Activated CD4-positive, alpha-beta T cell treated with anti-CD3 and anti-CD28 coated beads for 36 hours (primary cell): ENCODE data around the gene CLCN1. TPM values are rescaled to one million over a fixed set of nuclear protein-coding genes. Genes with fewer than 3 reads are reported as not detected.

Experiments used
- ATAC-seq: fragments of 200-7000 bp; cut with Tn5 transposase; one replicate; pipeline ENCODE4 v1.10.0; 2021; ENCODE audit warnings: mild to moderate bottlenecking, moderate library complexity
- CTCF ChIA-PET: fragments of 350-600 bp; sonication (Branson Sonifier 250); formaldehyde crosslinking; loops from one replicate; lab custom pipeline; 2021; ENCODE audit warnings: antibody characterized with exemption; lab: Charles Lee
- POLR2A ChIA-PET: fragments of 350-600 bp; sonication (Branson Sonifier 250); formaldehyde crosslinking; loops from one replicate; lab custom pipeline; 2021; ENCODE audit warnings: antibody characterized with exemption, inconsistent platforms; lab: Charles Lee
- DNase-seq: peaks from one replicate; pipeline ENCODE4 v3.0.0-alpha.2; 2020
- H3K27ac Mint-ChIP-seq: one replicate; pipeline ENCODE4 v1.8.0; 2021; ENCODE audit warnings: mixed read lengths
- H3K27me3 Mint-ChIP-seq: one replicate; pipeline ENCODE4 v1.8.0; 2021; ENCODE audit warnings: mixed read lengths
- H3K36me3 Mint-ChIP-seq: one replicate; pipeline ENCODE4 v1.8.0; 2021; ENCODE audit warnings: low read depth, mixed read lengths
- H3K4me1 Mint-ChIP-seq: one replicate; pipeline ENCODE4 v1.8.0; 2021; ENCODE audit warnings: mixed read lengths
- H3K4me3 Mint-ChIP-seq: one replicate; pipeline ENCODE4 v1.8.0; 2021; ENCODE audit warnings: mild to moderate bottlenecking, moderate library complexity, mixed read lengths
- H3K9me3 Mint-ChIP-seq: one replicate; pipeline ENCODE4 v1.8.0; 2021; ENCODE audit warnings: low read depth, mixed read lengths
- intact Hi-C, 2 experiments: fragments of 100-400 bp; cut with DNase I in 1 of 2; cut with micrococcal nuclease in 1 of 2; formaldehyde crosslinking; loops; one replicate each; pipeline versions ENCODE4 v1.14.2 to v1.15.1; 2022 to 2024; cut with DNase I, micrococcal nuclease
- total RNA-seq, 2 experiments: library from RNA; stranded (reverse); gene quantifications; one replicate each; pipeline ENCODE4 v1.2.3, GENCODE V29; 2021

Gene CLCN1
- total RNA-seq, 2 experiments from 2014 or later = 0.07 to 0.09 TPM

DNA sequence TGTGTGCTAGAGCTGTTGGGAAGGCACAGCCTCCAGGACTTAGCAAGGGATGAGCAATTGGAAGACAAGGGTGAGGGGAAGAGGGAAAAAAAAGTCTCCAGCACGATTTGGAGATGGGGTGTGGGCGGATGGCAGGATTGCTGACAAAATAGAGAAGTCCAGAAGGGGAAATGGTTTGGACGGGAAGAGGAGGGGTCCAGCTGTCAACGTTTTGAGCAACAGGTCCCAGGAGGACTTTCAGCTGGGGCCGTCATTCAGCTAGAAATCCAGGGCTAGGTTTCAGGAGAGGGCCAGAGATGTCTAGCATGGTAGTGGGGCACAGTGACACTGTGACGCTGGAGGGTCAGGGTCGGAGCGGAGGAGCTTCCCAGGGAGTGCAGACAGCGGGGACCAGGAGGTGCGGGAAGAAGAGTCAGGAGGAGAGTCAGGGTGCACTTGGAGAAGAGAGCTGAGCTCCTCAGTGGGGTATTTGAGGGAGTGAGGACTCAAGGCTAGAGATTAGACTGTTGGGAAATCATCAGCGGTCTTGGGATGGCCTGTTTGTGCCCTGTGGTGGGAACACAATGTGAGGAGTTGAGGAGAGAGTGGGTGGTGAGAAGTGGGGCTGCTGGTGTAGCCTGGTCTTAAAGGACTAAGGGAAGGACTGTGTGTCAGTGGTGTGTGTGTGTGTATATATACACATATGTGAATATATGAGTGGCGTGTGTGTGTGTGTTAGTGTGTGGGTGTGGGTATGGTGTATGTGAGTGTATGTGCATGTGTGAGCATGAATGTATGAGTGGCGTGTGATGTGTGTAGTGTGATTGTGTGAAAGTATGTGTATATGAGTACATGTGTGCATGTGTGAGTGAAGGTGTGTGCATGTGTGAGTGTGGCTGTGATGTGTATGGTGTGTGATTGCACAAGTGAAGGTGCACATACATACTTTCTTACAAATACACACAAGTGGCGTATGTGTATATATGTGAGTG, 69.0 kb downstream of the CLCN1 start:
- Mint-ChIP-seq H3K9me3 (no peaks in the 10 kb centered on the region), H3K27me3 (no peaks in the 10 kb centered on the region), H3K4me3 (no peak overlapping the region), H3K4me1 (peaks cover 9% of the 10 kb centered on the region), H3K27ac (no peak overlapping the region), H3K36me3 (peaks cover 15% of the 10 kb centered on the region)
- intact Hi-C loops = loop anchor here in 1 of 2 experiments (5.0 to 10.0 kb wide), 3 partner anchors 38 to 580 kb away; no protein-coding TSS in a partner anchor
- CTCF ChIA-PET = interaction anchor here (0.8 to 1.8 kb wide), 8 partner anchors 10 to 145 kb away, joined by 3 to 12 read pairs (median 4); no protein-coding TSS in a partner anchor
- POLR2A ChIA-PET = interaction anchor here (0.8 to 2.0 kb wide), 2 partner anchors 9 to 23 kb away, joined by 3 to 7 read pairs; no protein-coding TSS in a partner anchor
- DNase-seq (no peak), ATAC-seq (no peak)

- ATAC-seq (peak; percentile 57), DNase-seq (peak; percentile 56)
- intact Hi-C loops = loop anchor here (1.0 to 10.0 kb wide), 2 partner anchors 22 to 581 kb away; partner anchors contain the start of gene EPHA1 (in 1 of the 2)
- Mint-ChIP-seq H3K9me3 (no peaks in the 10 kb centered on the region), H3K36me3 (peaks cover 24% of the 10 kb centered on the region), H3K4me3 (no peak overlapping the region), H3K27me3 (no peaks in the 10 kb centered on the region), H3K4me1 (peaks cover 11% of the 10 kb centered on the region), H3K27ac (no peak overlapping the region)
- ChIA-PET POLR2A (no interaction called here), CTCF (interaction anchor here (0.7 to 0.8 kb wide), 3 partner anchors 9 to 870 kb away, joined by 3 to 4 read pairs (median 4); no protein-coding TSS in a partner anchor)
These were observed 70.2 kb downstream of the CLCN1 start for GRCh38 chr7:143385891-143386781.

DNA sequence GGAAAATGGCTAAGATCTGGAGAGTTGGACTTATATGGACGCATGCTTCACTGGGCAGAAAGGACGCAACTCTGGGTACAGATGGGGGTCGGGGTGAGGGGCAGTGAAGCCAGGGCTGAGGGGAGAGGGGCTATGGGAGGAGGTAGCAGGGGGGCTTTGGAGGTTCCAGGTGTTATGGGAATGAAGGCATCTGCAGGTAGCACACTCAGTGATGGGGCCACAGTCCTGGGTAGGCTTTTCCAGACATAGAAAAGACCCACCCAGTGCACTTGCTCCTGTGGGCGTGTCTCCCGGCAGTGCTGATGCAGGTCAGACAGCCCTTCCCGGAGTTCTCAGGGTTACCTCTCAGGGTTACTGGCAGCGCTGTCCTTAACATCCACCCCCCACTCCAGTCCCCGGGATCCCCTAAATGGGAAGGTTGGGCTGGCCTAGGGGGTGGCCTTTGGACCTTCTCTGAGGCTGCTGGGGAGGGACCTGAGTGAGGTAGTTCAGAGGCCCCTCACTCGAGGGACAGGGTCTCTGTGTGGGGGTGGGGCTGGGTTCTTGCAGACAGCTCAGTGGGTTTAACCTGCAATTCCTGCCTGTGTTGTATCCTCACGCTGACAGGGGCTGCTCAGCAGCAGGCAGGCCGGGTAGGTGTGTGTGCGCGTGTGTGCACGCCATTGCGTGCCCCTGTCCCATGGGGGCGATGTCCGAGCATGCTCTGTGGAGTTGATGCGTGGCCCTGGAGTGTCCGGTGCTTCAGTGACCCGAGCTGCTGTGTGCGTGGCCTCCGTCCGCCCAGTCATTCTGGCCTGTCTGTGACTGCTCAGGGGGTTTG, 71.5 kb downstream of the CLCN1 start:
- Mint-ChIP-seq H3K27me3 (no peaks in the 10 kb centered on the region), H3K36me3 (peaks cover 33% of the 10 kb centered on the region), H3K9me3 (no peaks in the 10 kb centered on the region), H3K27ac (peak overlapping the region; percentile 44), H3K4me1 (peaks cover 11% of the 10 kb centered on the region), H3K4me3 (no peak overlapping the region)
- intact Hi-C loops = loop anchor here in 1 of 2 experiments (10.0 kb wide), 1 partner anchor 583 kb away; no protein-coding TSS in a partner anchor
- CTCF ChIA-PET = interaction anchor here (0.6 kb wide), 1 partner anchor 29 kb away, joined by 3 read pairs; no protein-coding TSS in a partner anchor
- POLR2A ChIA-PET = no interaction called here
- ATAC-seq (no peak), DNase-seq (no peak)

DNA sequence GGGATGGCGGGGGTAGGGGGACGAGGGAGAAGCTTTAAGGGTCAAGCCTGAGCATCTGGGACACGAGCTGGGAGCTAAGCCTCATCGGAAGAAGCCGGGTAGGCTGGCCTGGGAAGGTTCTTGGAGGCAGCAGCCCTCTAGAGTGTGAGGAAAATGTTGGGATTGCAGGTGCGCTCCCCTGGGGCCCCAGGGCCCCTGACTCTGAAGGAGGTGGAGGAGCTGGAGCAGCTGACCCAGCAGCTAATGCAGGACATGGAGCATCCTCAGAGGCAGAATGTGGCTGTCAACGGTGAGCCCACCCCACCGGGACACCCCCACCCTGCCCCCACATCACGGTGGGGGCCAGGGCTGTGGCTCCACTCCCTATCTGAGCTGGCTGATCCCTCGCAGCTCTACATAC, 72.1 kb downstream of the CLCN1 start:
- H3K9me3 Mint-ChIP-seq = no peaks in the 10 kb centered on the region
- H3K4me1 Mint-ChIP-seq = peaks cover 11% of the 10 kb centered on the region
- peaks cover 30% of the 10 kb centered on the region for H3K36me3 Mint-ChIP-seq
- DNase-seq = no peak
- no peak overlapping the region for H3K4me3 Mint-ChIP-seq
- ChIA-PET CTCF (interaction anchor here (0.6 to 0.7 kb wide), 3 partner anchors 30 to 384 kb away, joined by 3 to 5 read pairs (median 3); no protein-coding TSS in a partner anchor), POLR2A (no interaction called here)
- peak overlapping the region; percentile 44 for H3K27ac Mint-ChIP-seq
- no peak for ATAC-seq
- intact Hi-C loops = loop anchor here in 1 of 2 experiments (10.0 kb wide), 1 partner anchor 583 kb away; no protein-coding TSS in a partner anchor
- H3K27me3 Mint-ChIP-seq = no peaks in the 10 kb centered on the region

DNA sequence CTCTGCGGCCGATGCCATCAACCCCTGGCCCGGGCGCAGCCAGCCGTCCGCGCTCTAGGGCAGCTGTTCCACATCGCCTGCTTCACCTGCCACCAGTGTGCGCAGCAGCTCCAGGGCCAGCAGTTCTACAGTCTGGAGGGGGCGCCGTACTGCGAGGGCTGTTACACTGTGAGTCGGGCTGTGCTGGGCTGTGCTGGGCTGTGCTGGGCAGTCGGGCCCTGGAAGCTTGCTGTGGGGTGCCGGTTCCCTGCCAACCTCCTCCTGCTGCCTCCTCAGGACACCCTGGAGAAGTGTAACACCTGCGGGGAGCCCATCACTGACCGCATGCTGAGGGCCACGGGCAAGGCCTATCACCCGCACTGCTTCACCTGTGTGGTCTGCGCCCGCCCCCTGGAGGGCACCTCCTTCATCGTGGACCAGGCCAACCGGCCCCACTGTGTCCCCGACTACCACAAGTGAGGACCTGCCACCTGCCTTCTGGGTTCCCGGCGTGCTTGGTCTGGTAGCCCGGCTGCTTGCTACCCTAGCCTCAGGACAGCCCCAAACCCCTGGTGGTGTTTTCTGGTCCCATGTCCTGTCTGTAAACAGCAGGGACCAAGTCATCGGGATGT, 72.7 kb downstream of the CLCN1 start:
- POLR2A ChIA-PET = no interaction called here
- intact Hi-C loops = loop anchor here in 1 of 2 experiments (10.0 kb wide), 1 partner anchor 584 kb away; no protein-coding TSS in a partner anchor
- H3K27ac Mint-ChIP-seq = no peak overlapping the region

GRCh38 chr7:143389316-143390103, 73.6 kb downstream of the CLCN1 start:
- peak overlapping the region; percentile 55 for H3K27ac Mint-ChIP-seq
- CTCF ChIA-PET = interaction anchor here (0.5 to 1.1 kb wide), 2 partner anchors 78 to 149 kb away, joined by 3 read pairs; no protein-coding TSS in a partner anchor

More for the DNA sequence above, 72.7 kb downstream of the CLCN1 start:
- Mint-ChIP-seq H3K4me3 (no peak overlapping the region), H3K4me1 (peaks cover 11% of the 10 kb centered on the region), H3K36me3 (peaks cover 29% of the 10 kb centered on the region), H3K9me3 (no peaks in the 10 kb centered on the region), H3K27me3 (no peaks in the 10 kb centered on the region)
- DNase-seq (no peak), ATAC-seq (no peak)
- CTCF ChIA-PET = interaction anchor here (0.5 to 0.7 kb wide), 5 partner anchors 20 to 385 kb away, joined by 3 to 5 read pairs (median 3); no protein-coding TSS in a partner anchor

DNA sequence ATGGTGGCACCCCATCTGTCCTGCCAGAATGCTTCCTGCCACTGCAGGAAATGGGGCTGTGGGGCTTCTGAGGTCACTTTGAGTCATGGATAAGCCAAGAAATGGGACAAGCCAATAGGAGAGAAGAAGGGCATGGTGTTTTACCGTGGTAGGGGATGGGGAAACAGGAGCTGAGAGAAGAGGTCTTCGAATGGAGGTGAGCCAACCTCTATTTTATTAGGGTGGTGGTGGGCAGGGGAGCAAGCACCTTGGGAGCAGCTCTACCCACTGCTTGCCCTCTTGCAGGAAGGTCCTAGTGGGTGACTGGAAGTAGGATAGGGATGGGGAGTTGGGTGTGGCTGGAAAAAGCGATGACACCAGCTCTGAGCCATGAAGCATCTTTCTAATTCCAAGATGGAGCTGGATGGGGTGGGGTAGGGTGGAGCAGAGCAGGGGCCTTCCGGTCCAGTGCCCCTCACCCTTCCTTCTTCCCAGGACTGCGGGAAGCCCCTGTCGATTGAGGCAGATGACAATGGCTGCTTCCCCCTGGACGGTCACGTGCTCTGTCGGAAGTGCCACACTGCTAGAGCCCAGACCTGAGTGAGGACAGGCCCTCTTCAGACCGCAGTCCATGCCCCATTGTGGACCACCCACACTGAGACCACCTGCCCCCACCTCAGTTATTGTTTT, 74.3 kb downstream of the CLCN1 start:
- no peaks in the 10 kb centered on the region for H3K9me3 Mint-ChIP-seq
- H3K27me3 Mint-ChIP-seq = no peaks in the 10 kb centered on the region
- no peak for ATAC-seq
- no peak for DNase-seq
- peaks cover 15% of the 10 kb centered on the region for H3K4me1 Mint-ChIP-seq
- H3K36me3 Mint-ChIP-seq = peaks cover 29% of the 10 kb centered on the region
- intact Hi-C loops = no loop called here
- H3K4me3 Mint-ChIP-seq = no peak overlapping the region
- POLR2A ChIA-PET = no interaction called here
- H3K27ac Mint-ChIP-seq = peak overlapping the region; percentile 55
- CTCF ChIA-PET = interaction anchor here (1.1 kb wide), 1 partner anchor 150 kb away, joined by 3 read pairs; no protein-coding TSS in a partner anchor

More at GRCh38 chr7:143389316-143390103, 73.6 kb downstream of the CLCN1 start:
- Mint-ChIP-seq H3K9me3 (no peaks in the 10 kb centered on the region), H3K4me3 (no peak overlapping the region), H3K27me3 (no peaks in the 10 kb centered on the region), H3K36me3 (peaks cover 29% of the 10 kb centered on the region), H3K4me1 (peaks cover 14% of the 10 kb centered on the region)
- DNase-seq = no peak
- intact Hi-C loops = loop anchor here in 1 of 2 experiments (10.0 kb wide), 1 partner anchor 585 kb away; no protein-coding TSS in a partner anchor
- no peak for ATAC-seq
- POLR2A ChIA-PET = interaction anchor here (0.6 kb wide), 1 partner anchor 722 kb away, joined by 3 read pairs; no protein-coding TSS in a partner anchor

DNA sequence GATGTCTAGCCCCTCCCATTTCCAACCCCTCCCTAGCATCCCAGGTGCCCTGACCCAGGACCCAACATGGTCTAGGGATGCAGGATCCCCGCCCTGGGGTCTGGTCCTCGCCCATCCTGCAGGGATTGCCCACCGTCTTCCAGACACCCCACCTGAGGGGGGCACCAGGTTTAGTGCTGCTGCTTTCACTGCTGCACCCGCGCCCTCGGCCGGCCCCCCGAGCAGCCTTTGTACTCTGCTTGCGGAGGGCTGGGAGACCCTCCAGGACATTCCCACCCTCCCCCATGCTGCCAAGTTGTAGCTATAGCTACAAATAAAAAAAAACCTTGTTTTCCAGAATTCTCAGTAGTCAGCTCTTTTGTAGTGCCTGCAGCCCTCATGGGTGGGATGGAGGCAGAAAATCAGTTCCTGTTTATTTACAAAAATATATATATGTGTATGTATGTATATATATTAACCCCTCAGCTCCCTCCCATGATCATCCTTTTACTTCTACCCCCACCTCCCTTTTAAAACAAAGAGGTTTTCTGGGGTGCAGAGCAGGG, 74.9 kb downstream of the CLCN1 start:
- H3K4me3 Mint-ChIP-seq = no peak overlapping the region
- H3K27ac Mint-ChIP-seq = no peak overlapping the region
- H3K27me3 Mint-ChIP-seq = no peaks in the 10 kb centered on the region
- ChIA-PET CTCF (interaction anchor here (1.1 kb wide), 1 partner anchor 150 kb away, joined by 3 read pairs; no protein-coding TSS in a partner anchor), POLR2A (no interaction called here)
- intact Hi-C loops = no loop called here
- DNase-seq = no peak
- no peak for ATAC-seq
- H3K36me3 Mint-ChIP-seq = peaks cover 29% of the 10 kb centered on the region
- no peaks in the 10 kb centered on the region for H3K9me3 Mint-ChIP-seq
- H3K4me1 Mint-ChIP-seq = peaks cover 17% of the 10 kb centered on the region
